Ovary (tissue), 3 donors: ENCODE data around the gene CFDP1.

ENCODE experiments used
- POLR2A ChIP-seq: fragments of 450-650 bp; IDR thresholded peaks from one replicate; pipeline ENCODE4 v1.6.1; 2017; ENCODE audit warnings: antibody characterized with exemption, mild to moderate bottlenecking, moderate library complexity
- TF ChIP-seq, protein P1 (sequence below), 3 donors: fragments of 450-650 bp in 2 of 3; fragments of 200-600 bp in 1 of 3; IDR thresholded peaks; one replicate each; pipeline versions ENCODE4 v1.5.1 to v1.8.0; 2016 to 2022; ENCODE audit warnings: antibody characterized with exemption in 3 of 3, mild to moderate bottlenecking in 1 of 3
- donor health status: DM: no; HTN: no; CAD: no.

DNA sequence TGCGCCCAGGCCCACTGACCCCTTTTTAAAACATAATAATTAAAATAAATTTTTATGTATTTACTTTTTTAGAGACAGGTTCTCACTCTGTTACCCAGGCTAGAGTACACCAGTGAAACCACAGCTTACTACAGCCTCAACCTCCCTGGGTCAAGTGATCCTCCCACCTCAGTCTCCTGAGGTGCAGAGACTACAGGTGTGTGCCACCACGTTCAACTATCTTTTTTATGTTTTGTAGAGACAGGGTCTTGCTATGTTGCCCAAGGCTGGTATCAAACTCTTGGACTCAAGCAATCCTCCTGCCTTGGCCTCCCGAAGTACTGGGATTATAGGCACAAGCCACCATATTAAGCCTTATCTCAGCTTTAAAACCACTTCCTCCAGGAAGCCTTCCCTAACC, 125.8 kb downstream of the CFDP1 start:
- TF ChIP-seq, protein P1, sequence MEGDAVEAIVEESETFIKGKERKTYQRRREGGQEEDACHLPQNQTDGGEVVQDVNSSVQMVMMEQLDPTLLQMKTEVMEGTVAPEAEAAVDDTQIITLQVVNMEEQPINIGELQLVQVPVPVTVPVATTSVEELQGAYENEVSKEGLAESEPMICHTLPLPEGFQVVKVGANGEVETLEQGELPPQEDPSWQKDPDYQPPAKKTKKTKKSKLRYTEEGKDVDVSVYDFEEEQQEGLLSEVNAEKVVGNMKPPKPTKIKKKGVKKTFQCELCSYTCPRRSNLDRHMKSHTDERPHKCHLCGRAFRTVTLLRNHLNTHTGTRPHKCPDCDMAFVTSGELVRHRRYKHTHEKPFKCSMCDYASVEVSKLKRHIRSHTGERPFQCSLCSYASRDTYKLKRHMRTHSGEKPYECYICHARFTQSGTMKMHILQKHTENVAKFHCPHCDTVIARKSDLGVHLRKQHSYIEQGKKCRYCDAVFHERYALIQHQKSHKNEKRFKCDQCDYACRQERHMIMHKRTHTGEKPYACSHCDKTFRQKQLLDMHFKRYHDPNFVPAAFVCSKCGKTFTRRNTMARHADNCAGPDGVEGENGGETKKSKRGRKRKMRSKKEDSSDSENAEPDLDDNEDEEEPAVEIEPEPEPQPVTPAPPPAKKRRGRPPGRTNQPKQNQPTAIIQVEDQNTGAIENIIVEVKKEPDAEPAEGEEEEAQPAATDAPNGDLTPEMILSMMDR (IDR thresholded peaks at IDR 0.05): no peak
- no peak for TF ChIP-seq POLR2A
